ENCODE measurements around the gene NIPAL3.
A peak's percentile ranks its signal among the peaks of the same experiment; 100 is the strongest.

NIPAL3 gene

GRCh38 chr1:24415334-24415909 is at the start of gene NIPAL3:
Gene NIPAL3, plus strand, starts transcription at chr1:24415802. Its CDS starts 3,746 bp downstream, at chr1:24419548.
- peak; percentile 76 for DNase-seq (ENCODE audit: low read depth)

- DNase-seq (ENCODE audit: low read depth): no peak
Measured at GRCh38 chr1:24366707-24367106, 48.9 kb upstream of the NIPAL3 start.

GRCh38 chr1:24369199-24369598 is 46.4 kb upstream of the NIPAL3 start:
- no peak for DNase-seq (ENCODE audit: low read depth)

GRCh38 chr1:24369801-24370200 is 45.8 kb upstream of the NIPAL3 start:
- no peak for DNase-seq (ENCODE audit: low read depth)

GRCh38 chr1:24373044-24373443 is 42.6 kb upstream of the NIPAL3 start:
- no peak for DNase-seq (ENCODE audit: low read depth)

GRCh38 chr1:24373710-24374109 is 41.9 kb upstream of the NIPAL3 start:
- DNase-seq (ENCODE audit: low read depth): no peak

GRCh38 chr1:24374891-24375786 is 40.5 kb upstream of the NIPAL3 start:
- no peak for DNase-seq (ENCODE audit: low read depth)

- DNase-seq (ENCODE audit: low read depth): no peak
Measured at GRCh38 chr1:24379733-24380315, 35.8 kb upstream of the NIPAL3 start.

GRCh38 chr1:24380508-24380907 is 35.1 kb upstream of the NIPAL3 start:
- no peak for DNase-seq (ENCODE audit: low read depth)

GRCh38 chr1:24381256-24381655 is 34.3 kb upstream of the NIPAL3 start:
- no peak for DNase-seq (ENCODE audit: low read depth)

- no peak for DNase-seq (ENCODE audit: low read depth)
Measured at GRCh38 chr1:24382165-24382577, 33.4 kb upstream of the NIPAL3 start.

GRCh38 chr1:24383381-24383940 is 32.1 kb upstream of the NIPAL3 start:
- no peak for DNase-seq (ENCODE audit: low read depth)

GRCh38 chr1:24384251-24385090 is 31.1 kb upstream of the NIPAL3 start:
- DNase-seq (ENCODE audit: low read depth): no peak

- DNase-seq (ENCODE audit: low read depth): no peak
Measured at GRCh38 chr1:24385160-24385940, 30.3 kb upstream of the NIPAL3 start.

- no peak for DNase-seq (ENCODE audit: low read depth)
Measured at GRCh38 chr1:24386241-24386640, 29.4 kb upstream of the NIPAL3 start.

- no peak for DNase-seq (ENCODE audit: low read depth)
Measured at GRCh38 chr1:24386931-24387330, 28.7 kb upstream of the NIPAL3 start.

GRCh38 chr1:24387636-24388175 is 27.9 kb upstream of the NIPAL3 start:
- DNase-seq (ENCODE audit: low read depth): no peak

- DNase-seq (ENCODE audit: low read depth): no peak
Measured at GRCh38 chr1:24388331-24388885, 27.2 kb upstream of the NIPAL3 start.

- DNase-seq (ENCODE audit: low read depth): no peak
Measured at GRCh38 chr1:24389231-24389678, 26.3 kb upstream of the NIPAL3 start.

All from stimulated activated CD8-positive, alpha-beta memory T cell treated with anti-CD3 and anti-CD28 coated beads, Interleukin-15, amount 100 ng/mL, for 24 hours (primary cell).